Measurements from ENCODE around the gene NOP14. TPM values are rescaled to one million over a fixed set of nuclear protein-coding genes. Genes with fewer than 3 reads are reported as not detected.

The NOP14 gene
- total and polyA plus RNA-seq, 9 donors, result 13.6 to 39.7 (median 28.3) TPM

GRCh38 chr4:2907226-2907625 is 56.0 kb downstream of the NOP14 start:
- DNase-seq, result no peak
- Histone ChIP-seq H3K27me3 (no peaks in the 10 kb centered on the region), H3K9me3 (no peaks in the 10 kb centered on the region), H3K36me3 (no peaks in the 10 kb centered on the region), H3K4me3 (no peak overlapping the region), H3K27ac (no peak overlapping the region), H3K4me1 (ENCODE audit: insufficient read depth) (no peaks in the 10 kb centered on the region)
- 79 to 94% (median 85%) methylated on average over 4 of the region's 4 CpGs for WGBS, 3 donors
- intact Hi-C loops (cut with DNase I), result no loop called here
- no peak for TF ChIP-seq EP300 (IDR thresholded peaks at IDR 0.05)
- TF ChIP-seq POLR2A (IDR thresholded peaks at IDR 0.05), result no peak
- TF ChIP-seq CTCF (IDR thresholded peaks at IDR 0.05), result no peak

DNA sequence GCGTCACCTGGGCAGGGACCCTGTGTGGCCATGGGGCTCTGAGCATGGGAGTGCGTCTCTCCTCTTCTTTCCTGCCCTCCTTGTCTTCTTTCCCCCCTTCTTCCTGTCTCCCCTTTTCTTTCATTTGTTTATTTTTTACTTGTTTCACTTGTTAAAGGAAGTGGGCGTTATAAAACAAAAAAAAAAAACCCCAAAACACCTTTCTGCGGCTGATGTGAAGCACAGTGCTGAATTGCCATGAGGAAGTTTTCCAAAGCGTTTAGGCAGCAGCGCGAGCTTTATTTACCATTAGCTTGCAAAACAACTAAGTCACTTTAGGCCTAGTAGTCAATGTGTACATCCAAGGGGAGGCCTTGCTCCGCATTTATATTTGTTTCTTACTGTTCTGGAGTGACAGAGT is 57.0 kb downstream of the NOP14 start:
- TF ChIP-seq EP300 (IDR thresholded peaks at IDR 0.05) (no peak), POLR2A (IDR thresholded peaks at IDR 0.05) (no peak), CTCF (IDR thresholded peaks at IDR 0.05) (no peak)
- no peak for DNase-seq
- intact Hi-C loops (cut with DNase I), result no loop called here
- Histone ChIP-seq H3K9me3 (no peaks in the 10 kb centered on the region), H3K36me3 (no peaks in the 10 kb centered on the region), H3K4me3 (no peak overlapping the region), H3K27ac (no peak overlapping the region), H3K27me3 (no peaks in the 10 kb centered on the region), H3K4me1 (ENCODE audit: insufficient read depth) (no peaks in the 10 kb centered on the region)
- WGBS, 3 donors, result 78 to 85% (median 79%) methylated on average over 8 of the region's 8 CpGs

DNA sequence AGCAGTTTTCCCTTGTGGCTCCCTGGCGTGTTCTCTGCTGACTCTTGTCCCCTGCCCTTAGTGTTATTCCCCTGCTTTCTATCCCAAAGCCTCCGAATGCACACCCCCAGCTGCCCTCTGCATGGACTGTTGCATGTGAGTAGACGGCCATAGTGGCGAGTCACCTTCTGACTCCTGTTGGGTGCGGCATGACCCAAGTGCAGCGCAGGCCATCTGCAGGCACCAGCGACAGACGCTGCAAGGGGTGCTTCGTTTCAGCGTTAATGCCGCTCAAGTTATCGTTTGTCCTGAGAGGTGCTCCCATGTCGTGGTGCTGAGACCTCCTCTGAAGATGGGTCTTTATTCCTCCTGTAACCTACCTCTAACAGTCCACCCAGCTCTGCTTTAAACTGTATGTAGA is 57.7 kb downstream of the NOP14 start:
- Histone ChIP-seq H3K27ac (no peak overlapping the region), H3K9me3 (no peaks in the 10 kb centered on the region), H3K4me1 (ENCODE audit: insufficient read depth) (no peaks in the 10 kb centered on the region), H3K27me3 (no peaks in the 10 kb centered on the region), H3K36me3 (no peaks in the 10 kb centered on the region), H3K4me3 (no peak overlapping the region)
- 85 to 91% (median 90%) methylated on average over 13 of the region's 13 CpGs for WGBS, 3 donors
- TF ChIP-seq POLR2A (IDR thresholded peaks at IDR 0.05), result no peak
- TF ChIP-seq CTCF (IDR thresholded peaks at IDR 0.05), result no peak
- TF ChIP-seq EP300 (IDR thresholded peaks at IDR 0.05), result no peak
- intact Hi-C loops (cut with DNase I), result no loop called here
- no peak for DNase-seq

- WGBS, 3 donors, result 18 to 36% (median 24%) methylated on average over 2 of the region's 2 CpGs
- DNase-seq, result no peak
- Histone ChIP-seq H3K27ac (no peak overlapping the region), H3K9me3 (no peaks in the 10 kb centered on the region), H3K36me3 (no peaks in the 10 kb centered on the region), H3K27me3 (no peaks in the 10 kb centered on the region), H3K4me3 (no peak overlapping the region), H3K4me1 (ENCODE audit: insufficient read depth) (no peaks in the 10 kb centered on the region)
- no peak for TF ChIP-seq EP300 (IDR thresholded peaks at IDR 0.05)
- no peak for TF ChIP-seq POLR2A (IDR thresholded peaks at IDR 0.05)
- no peak for TF ChIP-seq CTCF (IDR thresholded peaks at IDR 0.05)
- intact Hi-C loops (cut with DNase I), result no loop called here
Measured at GRCh38 chr4:2902126-2902525, 61.1 kb downstream of the NOP14 start.

- Histone ChIP-seq H3K27ac (no peak overlapping the region), H3K4me1 (ENCODE audit: insufficient read depth) (no peaks in the 10 kb centered on the region), H3K36me3 (no peaks in the 10 kb centered on the region), H3K27me3 (no peaks in the 10 kb centered on the region), H3K9me3 (no peaks in the 10 kb centered on the region), H3K4me3 (no peak overlapping the region)
- no peak for TF ChIP-seq POLR2A (IDR thresholded peaks at IDR 0.05)
- TF ChIP-seq EP300 (IDR thresholded peaks at IDR 0.05), result no peak
- TF ChIP-seq CTCF (IDR thresholded peaks at IDR 0.05), result no peak
- 89 to 95% (median 92%) methylated on average over 3 of the region's 3 CpGs for WGBS, 3 donors
- intact Hi-C loops (cut with DNase I), result no loop called here
- DNase-seq, result no peak
Measured at GRCh38 chr4:2901186-2901585, 62.0 kb downstream of the NOP14 start.
